Measurements from ENCODE around the gene ADAMTSL1.

DNA sequence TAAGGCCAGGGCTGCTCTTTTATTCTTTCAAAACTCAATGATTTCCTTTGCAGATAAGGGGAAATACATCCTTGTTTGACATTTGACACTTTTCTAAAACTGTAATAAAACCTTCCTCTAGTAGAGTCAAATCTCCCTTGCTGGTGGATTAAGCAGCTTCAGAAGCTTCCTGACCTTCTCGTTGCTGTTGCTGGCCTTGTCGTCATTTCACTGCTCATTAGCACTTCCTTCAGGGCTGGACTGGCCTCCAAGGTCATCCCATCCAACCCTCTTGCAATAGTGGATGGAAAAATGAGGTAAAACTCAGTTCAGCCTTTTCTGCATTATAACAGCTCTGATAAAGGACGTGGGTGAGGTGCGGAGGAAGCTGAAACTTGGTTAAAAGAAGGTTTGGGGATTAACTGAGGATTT lies 1.1 kb upstream of the ADAMTSL1 start:
- TF ChIP-seq, protein P1, sequence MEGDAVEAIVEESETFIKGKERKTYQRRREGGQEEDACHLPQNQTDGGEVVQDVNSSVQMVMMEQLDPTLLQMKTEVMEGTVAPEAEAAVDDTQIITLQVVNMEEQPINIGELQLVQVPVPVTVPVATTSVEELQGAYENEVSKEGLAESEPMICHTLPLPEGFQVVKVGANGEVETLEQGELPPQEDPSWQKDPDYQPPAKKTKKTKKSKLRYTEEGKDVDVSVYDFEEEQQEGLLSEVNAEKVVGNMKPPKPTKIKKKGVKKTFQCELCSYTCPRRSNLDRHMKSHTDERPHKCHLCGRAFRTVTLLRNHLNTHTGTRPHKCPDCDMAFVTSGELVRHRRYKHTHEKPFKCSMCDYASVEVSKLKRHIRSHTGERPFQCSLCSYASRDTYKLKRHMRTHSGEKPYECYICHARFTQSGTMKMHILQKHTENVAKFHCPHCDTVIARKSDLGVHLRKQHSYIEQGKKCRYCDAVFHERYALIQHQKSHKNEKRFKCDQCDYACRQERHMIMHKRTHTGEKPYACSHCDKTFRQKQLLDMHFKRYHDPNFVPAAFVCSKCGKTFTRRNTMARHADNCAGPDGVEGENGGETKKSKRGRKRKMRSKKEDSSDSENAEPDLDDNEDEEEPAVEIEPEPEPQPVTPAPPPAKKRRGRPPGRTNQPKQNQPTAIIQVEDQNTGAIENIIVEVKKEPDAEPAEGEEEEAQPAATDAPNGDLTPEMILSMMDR (conservative IDR thresholded peaks at IDR 0.05 in 1 of 2, IDR thresholded peaks at IDR 0.05 in 1 of 2; ENCODE audit: extremely low read depth in 1 of 2, insufficient read depth in 1 of 2, low read depth in 1 of 2, low read length in 2 of 2), result no peak
- no peak for TF ChIP-seq EZH2 (IDR thresholded peaks at IDR 0.05; ENCODE audit: borderline replicate concordance, low read length)

Data from mammary epithelial cell (primary cell).